Measurements from ENCODE around the gene GSTP1. TPM values are rescaled to one million over a fixed set of nuclear protein-coding genes. Genes with fewer than 3 reads are reported as not detected.
A peak's percentile ranks its signal among the peaks of the same experiment; 100 is the strongest.
"Not testable (repeated sequence)": the region's sequence is repeated elsewhere in the genome, so short reads cannot be mapped to it uniquely, and the experiment has no call there.

Gene GSTP1
- total and polyA plus RNA-seq, 2 of the 8 experiments (the other 6 are each of a cell fraction or from before 2014, with no cell fraction given), result 1,454 to 3,329 TPM

- H3K79me2 ChIP-seq (ENCODE audit: control insufficient read depth in 1 of 2, insufficient read depth in 2 of 2, low read length in 2 of 2); H3K36me3 ChIP-seq (ENCODE audit: control insufficient read depth in 2 of 4, insufficient read depth in 4 of 4, low read length in 3 of 4); H3K9me3 ChIP-seq (ENCODE audit: insufficient read depth in 2 of 2, low read depth in 1 of 2, low read length in 1 of 2); H2BK15ac ChIP-seq (ENCODE audit: low read length); H3K23me2 ChIP-seq (ENCODE audit: low read depth, low read length); H2BK12ac ChIP-seq (ENCODE audit: low read depth, low read length); H2BK5ac ChIP-seq (ENCODE audit: low read depth, low read length); H3K4me1 ChIP-seq (replicated peaks in 1 of 4; ENCODE audit: control insufficient read depth in 3 of 4, insufficient read depth in 4 of 4, low read length in 3 of 4); H3K4me2 ChIP-seq (ENCODE audit: insufficient read depth in 1 of 2, low read depth in 2 of 2, low read length in 2 of 2); H3K4ac ChIP-seq (replicated peaks; ENCODE audit: insufficient read length, low read depth, low read length); H2BK120ac ChIP-seq (replicated peaks; ENCODE audit: low read depth, low read length); H4K5ac ChIP-seq (ENCODE audit: insufficient read length, low read depth, low read length); H2AK5ac ChIP-seq (ENCODE audit: low read depth, low read length); H3K18ac ChIP-seq (ENCODE audit: extremely low read depth, low read length); H3K9ac ChIP-seq (replicated peaks in 1 of 4; ENCODE audit: extremely low read depth in 1 of 4, low read depth in 3 of 4, low read length in 3 of 4); POLR2A ChIA-PET (ENCODE audit: partially characterized antibody); H3K27me3 ChIP-seq (replicated peaks in 1 of 4; ENCODE audit: control insufficient read depth in 3 of 4, extremely low read depth in 1 of 4, insufficient read depth in 3 of 4, low read length in 3 of 4); H3K23ac ChIP-seq (ENCODE audit: insufficient read length); H3K79me1 ChIP-seq (ENCODE audit: low read depth, low read length); H3K14ac ChIP-seq (ENCODE audit: insufficient read length); FAIRE-seq; H2BK20ac ChIP-seq (ENCODE audit: low read length); H4K20me1 ChIP-seq (replicated peaks in 1 of 2; ENCODE audit: control insufficient read depth in 1 of 2, insufficient read depth in 2 of 2, low read length in 2 of 2); H3K4me3 ChIP-seq (ENCODE audit: extremely low read depth in 1 of 4, insufficient read depth in 2 of 4, low read depth in 3 of 4, low read length in 4 of 4); H4K8ac ChIP-seq (ENCODE audit: extremely low read depth, insufficient read depth, low read length); DNase-seq (ENCODE audit: low read depth in 1 of 2, low spot score in 2 of 2); H3K27ac ChIP-seq (ENCODE audit: low read depth, low read length); H4K91ac ChIP-seq (replicated peaks; ENCODE audit: insufficient read length, low read length); H3K56ac ChIP-seq (replicated peaks; ENCODE audit: insufficient read length, low read depth, low read length): not testable (repeated sequence)
- CTCF ChIA-PET (ENCODE audit: partially characterized antibody), result interaction anchor here (1.1 to 1.6 kb wide), 3 partner anchors 10 to 19 kb away, joined by 3 to 4 read pairs (median 4); no protein-coding TSS in a partner anchor
- WGBS, 2 experiments (ENCODE audit: extremely low coverage in 1 of 2, insufficient coverage in 1 of 2, insufficient read length in 1 of 2, insufficient replicate concordance in 2 of 2, low coverage in 1 of 2, low lambda C conversion rate in 2 of 2, missing lambda C conversion rate in 1 of 2), result 84% methylated on average over 11 of the region's 11 CpGs; no CpG with 5 or more reads in 1 of the 2 experiments
- H2AFZ ChIP-seq (ENCODE audit: low read length), result peak overlapping the region; percentile 5; the same call in 1 of the 2 replicates
Observed at GRCh38 chr11:67563705-67564114, 19.9 kb upstream of the GSTP1 start.
